ENCODE results near the gene CDC123.

The CDC123 gene

GRCh38 chr10:12195603-12196506, at the start of gene CDC123, which contains the start of gene NUDT5:
Gene CDC123 (plus strand): TSS chr10:12196188. CDS start chr10:12196246, 58 bp downstream.
Gene NUDT5 (minus strand): TSS chr10:12195891. CDS start chr10:12186291, 9,600 bp downstream.
- Histone ChIP-seq H3K36me3 (ENCODE audit: insufficient read depth, low read length) (peaks cover 9% of the 10 kb centered on the region), H3K9ac (ENCODE audit: low read depth, low read length, poor library complexity, severe bottlenecking) (peak within 1 kb of the TSS; percentile 87), H4K20me1 (ENCODE audit: insufficient read depth, low read length, poor library complexity, severe bottlenecking) (peaks cover 23% of the 10 kb centered on the region), H3K27me3 (ENCODE audit: insufficient read depth, low read length, poor library complexity, severe bottlenecking) (no peaks in the 10 kb centered on the region), H3F3A (ENCODE audit: low read depth) (no peaks in the 10 kb centered on the region), H3K4me3 (ENCODE audit: low read length, poor library complexity, severe bottlenecking) (peak within 1 kb of the TSS; percentile 91), H3K9me3 (ENCODE audit: insufficient read depth, low read depth, low read length) (no peaks in the 10 kb centered on the region), H3K4me1 (ENCODE audit: insufficient read depth, low read length, poor library complexity, severe bottlenecking) (peaks cover 43% of the 10 kb centered on the region), H2AFZ (ENCODE audit: low read length) (peak within 1 kb of the TSS; percentile 96), H3K9me2 (replicated peaks; ENCODE audit: low read depth, low read length) (no peaks in the 10 kb centered on the region), H3K4me2 (ENCODE audit: low read depth, low read length, poor library complexity, severe bottlenecking) (peak within 1 kb of the TSS; percentile 88), H3K79me2 (ENCODE audit: insufficient read depth, low read length) (peaks cover 87% of the 10 kb centered on the region)
- TF ChIP-seq EZH2phosphoT487 (IDR thresholded peaks at IDR 0.05; ENCODE audit: borderline replicate concordance) (no peak), CTCF (conservative IDR thresholded peaks at IDR 0.05; ENCODE audit: low read length) (peak; percentile 19; the same call in 1 of the 2 replicates)

- TF ChIP-seq CTCF (conservative IDR thresholded peaks at IDR 0.05; ENCODE audit: low read length) (no peak), EZH2phosphoT487 (IDR thresholded peaks at IDR 0.05; ENCODE audit: borderline replicate concordance) (no peak)
Measured at GRCh38 chr10:12150163-12150562, 45.8 kb upstream of the CDC123 start.

GRCh38 chr10:12154516-12154915, 41.5 kb upstream of the CDC123 start:
- Histone ChIP-seq H2AFZ (ENCODE audit: low read length) (no peak overlapping the region), H3F3A (ENCODE audit: low read depth) (no peaks in the 10 kb centered on the region), H3K9me3 (ENCODE audit: insufficient read depth, low read depth, low read length) (no peaks in the 10 kb centered on the region), H3K36me3 (ENCODE audit: insufficient read depth, low read length) (peaks cover 57% of the 10 kb centered on the region; the same call in 1 of the 2 replicates), H3K4me3 (ENCODE audit: low read length, poor library complexity, severe bottlenecking) (no peak overlapping the region), H3K9me2 (replicated peaks; ENCODE audit: low read depth, low read length) (no peaks in the 10 kb centered on the region), H3K4me1 (ENCODE audit: insufficient read depth, low read length, poor library complexity, severe bottlenecking) (no peaks in the 10 kb centered on the region), H4K20me1 (ENCODE audit: insufficient read depth, low read length, poor library complexity, severe bottlenecking) (no peaks in the 10 kb centered on the region), H3K27me3 (ENCODE audit: insufficient read depth, low read length, poor library complexity, severe bottlenecking) (no peaks in the 10 kb centered on the region), H3K79me2 (ENCODE audit: insufficient read depth, low read length) (no peaks in the 10 kb centered on the region), H3K4me2 (ENCODE audit: low read depth, low read length, poor library complexity, severe bottlenecking) (no peak overlapping the region), H3K9ac (ENCODE audit: low read depth, low read length, poor library complexity, severe bottlenecking) (no peak overlapping the region)
- no peak for TF ChIP-seq EZH2phosphoT487 (IDR thresholded peaks at IDR 0.05; ENCODE audit: borderline replicate concordance)
- TF ChIP-seq CTCF (conservative IDR thresholded peaks at IDR 0.05; ENCODE audit: low read length): no peak

More at GRCh38 chr10:12150163-12150562, 45.8 kb upstream of the CDC123 start:
- Histone ChIP-seq H3K9me2 (replicated peaks; ENCODE audit: low read depth, low read length) (no peaks in the 10 kb centered on the region), H3K79me2 (ENCODE audit: insufficient read depth, low read length) (no peaks in the 10 kb centered on the region), H3K4me1 (ENCODE audit: insufficient read depth, low read length, poor library complexity, severe bottlenecking) (no peaks in the 10 kb centered on the region), H3F3A (ENCODE audit: low read depth) (no peaks in the 10 kb centered on the region), H3K27me3 (ENCODE audit: insufficient read depth, low read length, poor library complexity, severe bottlenecking) (no peaks in the 10 kb centered on the region), H3K9me3 (ENCODE audit: insufficient read depth, low read depth, low read length) (no peaks in the 10 kb centered on the region), H3K9ac (ENCODE audit: low read depth, low read length, poor library complexity, severe bottlenecking) (no peak overlapping the region), H3K4me3 (ENCODE audit: low read length, poor library complexity, severe bottlenecking) (no peak overlapping the region), H4K20me1 (ENCODE audit: insufficient read depth, low read length, poor library complexity, severe bottlenecking) (no peaks in the 10 kb centered on the region), H3K36me3 (ENCODE audit: insufficient read depth, low read length) (peaks cover 37% of the 10 kb centered on the region; the same call in 1 of the 2 replicates), H3K4me2 (ENCODE audit: low read depth, low read length, poor library complexity, severe bottlenecking) (no peak overlapping the region), H2AFZ (ENCODE audit: low read length) (no peak overlapping the region)
